ENCODE measurements around the gene CCDC106. TPM values are rescaled to one million over a fixed set of nuclear protein-coding genes. Genes with fewer than 3 reads are reported as not detected.
A peak's percentile ranks its signal among the peaks of the same experiment; 100 is the strongest.

CCDC106 gene
- 10 to 100 TPM; 14.5 to 29.6 (median 19.3) TPM for polyA plus RNA-seq (ENCODE audit: insufficient read length in 4 of 4)

DNA sequence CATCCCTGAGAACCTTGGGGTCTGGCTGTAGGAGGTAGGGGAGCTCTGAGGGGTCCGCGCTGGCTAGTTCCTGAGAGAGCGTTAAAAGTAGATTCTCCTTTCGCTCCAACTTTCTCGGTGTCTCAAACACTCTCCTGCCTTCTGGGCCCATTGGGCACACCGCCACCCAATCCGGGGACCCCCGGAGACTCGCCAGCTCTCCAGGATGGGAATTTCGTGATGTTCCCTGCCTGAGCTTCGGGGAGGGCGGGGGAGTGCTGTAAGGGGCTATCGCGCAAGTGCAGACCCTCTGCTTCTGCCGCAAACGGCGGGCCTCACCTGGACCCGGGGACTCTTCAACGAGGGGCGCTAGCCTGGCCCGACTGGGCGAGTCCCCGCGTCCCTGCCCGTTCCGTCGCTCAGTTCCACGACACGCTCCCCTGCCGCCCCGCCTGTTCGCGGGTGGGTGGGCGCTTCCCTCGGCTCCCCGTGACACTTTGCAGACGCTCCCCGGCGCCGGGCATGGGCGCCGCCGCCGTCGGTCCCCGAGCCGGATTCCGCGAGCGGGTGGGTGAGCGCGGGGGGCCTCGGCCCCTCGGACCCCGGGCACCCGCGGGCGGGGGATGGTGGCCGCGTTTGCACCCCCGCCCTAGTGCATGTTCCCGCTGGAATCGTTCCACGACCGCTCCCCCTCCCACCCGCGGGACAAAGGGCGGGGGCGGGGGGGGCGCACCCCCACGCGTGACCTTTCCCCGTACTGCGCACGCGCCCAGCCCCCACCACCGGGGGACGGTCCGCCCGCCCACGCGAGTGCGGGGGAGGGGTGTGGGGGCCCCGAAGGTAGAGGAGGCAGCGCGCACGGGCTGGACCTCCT, at the start of gene CCDC106:
TSS of gene CCDC106 (plus strand) at position 481 of the 853 bp plus-strand sequence. CDS start 835 bp downstream, outside the sequence.
- DNase-seq (ENCODE audit: low read depth in 4 of 4, low spot score in 3 of 4): peak in 2 of 4 donors; percentile 66 to 68

- peak in 2 of 4 donors; percentile 82 to 84 for DNase-seq (ENCODE audit: low read depth in 4 of 4, low spot score in 3 of 4)
Observed at GRCh38 chr19:55598719-55599467, 49.1 kb upstream of the CCDC106 start.

GRCh38 chr19:55599468-55599841, 48.6 kb upstream of the CCDC106 start, which contains the start of gene FIZ1:
TSS of gene FIZ1 (minus strand) at chr19:55599517. CDS start at chr19:55597865, 1,652 bp downstream.
- peak; percentile 99 to 100 (median 99) for DNase-seq (ENCODE audit: low read depth in 4 of 4, low spot score in 3 of 4)

GRCh38 chr19:55599842-55600661, 48.0 kb upstream of the CCDC106 start, which contains the start of gene ZNF524:
TSS of gene ZNF524 (plus strand) at chr19:55600288. CDS start at chr19:55602113, 1,825 bp downstream.
- DNase-seq (ENCODE audit: low read depth in 4 of 4, low spot score in 3 of 4): peak; percentile 89 to 99 (median 92)

GRCh38 chr19:55600662-55601028, 47.4 kb upstream of the CCDC106 start:
- DNase-seq (ENCODE audit: low read depth in 4 of 4, low spot score in 3 of 4): no peak

DNA sequence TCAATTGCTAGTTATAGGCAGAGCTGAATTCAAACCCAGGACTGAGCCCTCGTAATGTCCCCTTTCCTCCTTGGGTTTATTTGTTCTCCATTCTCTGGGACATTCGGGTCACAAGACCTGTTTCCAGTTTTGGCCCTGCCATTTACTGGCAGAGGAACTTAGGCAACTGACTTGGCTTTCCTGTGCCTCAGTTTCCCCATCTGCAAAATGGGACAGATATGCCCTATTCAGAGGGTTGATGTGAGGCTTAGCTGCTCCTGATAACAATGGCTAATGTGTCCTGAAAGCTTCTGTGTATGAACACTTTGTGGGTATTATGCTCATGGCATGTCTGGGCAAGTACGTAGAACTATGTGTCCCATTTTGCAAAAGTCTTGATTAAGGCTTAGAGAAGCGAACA, 46.9 kb upstream of the CCDC106 start:
- no peak for DNase-seq (ENCODE audit: low read depth in 4 of 4, low spot score in 3 of 4)

DNA sequence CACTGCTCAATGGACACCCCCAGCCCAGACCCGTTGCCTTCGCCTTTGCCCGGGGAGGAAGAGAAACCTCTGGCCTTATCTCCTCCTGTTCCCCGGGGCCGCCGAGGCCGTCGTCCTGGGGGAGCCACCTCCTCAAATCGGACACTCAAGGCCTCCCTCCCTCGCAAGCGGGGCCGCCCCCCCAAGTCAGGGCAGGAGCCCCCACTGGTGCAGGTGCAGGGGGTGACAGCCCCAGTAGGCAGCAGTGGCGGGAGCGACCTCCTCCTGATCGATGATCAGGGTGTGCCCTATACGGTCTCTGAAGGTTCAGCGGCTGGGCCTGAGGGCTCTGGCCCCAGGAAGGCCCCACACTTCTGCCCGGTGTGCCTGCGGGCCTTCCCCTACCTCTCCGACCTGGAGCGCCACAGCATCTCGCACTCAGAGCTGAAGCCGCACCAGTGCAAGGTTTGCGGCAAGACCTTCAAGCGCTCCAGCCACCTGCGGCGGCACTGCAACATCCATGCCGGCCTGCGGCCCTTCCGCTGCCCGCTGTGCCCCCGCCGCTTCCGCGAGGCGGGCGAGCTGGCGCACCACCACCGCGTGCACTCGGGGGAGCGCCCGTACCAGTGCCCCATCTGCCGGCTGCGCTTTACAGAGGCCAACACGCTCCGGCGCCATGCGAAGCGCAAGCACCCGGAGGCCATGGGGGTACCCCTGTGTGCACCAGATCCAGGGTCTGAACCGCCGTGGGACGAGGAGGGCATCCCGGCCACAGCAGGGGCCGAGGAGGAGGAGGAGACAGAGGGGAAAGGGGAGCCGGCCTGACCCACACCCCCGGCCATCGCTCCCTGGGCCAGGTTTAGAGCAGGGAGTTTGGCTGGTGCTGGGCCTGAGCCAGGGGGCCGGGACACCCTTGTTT, 45.7 kb upstream of the CCDC106 start:
- no peak for DNase-seq (ENCODE audit: low read depth in 4 of 4, low spot score in 3 of 4)

DNA sequence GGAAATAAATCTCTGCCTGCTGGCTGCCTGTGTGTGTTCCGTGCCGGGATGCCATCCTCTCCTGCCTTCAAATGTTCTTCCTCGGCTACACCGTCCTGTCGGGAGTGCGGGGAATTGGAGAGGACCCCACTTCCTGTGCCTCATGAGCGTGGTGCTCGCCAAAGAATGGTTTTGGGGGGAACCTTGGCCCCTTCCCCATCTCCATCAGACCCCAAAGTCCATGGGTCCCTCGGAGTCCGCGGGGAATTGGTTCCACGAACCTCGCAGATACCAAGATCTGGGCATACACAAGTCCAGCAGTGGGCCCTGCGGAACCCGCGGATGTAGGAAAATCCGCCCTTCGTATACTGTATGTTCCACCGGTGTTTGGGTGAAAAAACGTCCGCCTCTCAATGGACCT, 44.9 kb upstream of the CCDC106 start:
- DNase-seq (ENCODE audit: low read depth in 4 of 4, low spot score in 3 of 4): no peak

DNA sequence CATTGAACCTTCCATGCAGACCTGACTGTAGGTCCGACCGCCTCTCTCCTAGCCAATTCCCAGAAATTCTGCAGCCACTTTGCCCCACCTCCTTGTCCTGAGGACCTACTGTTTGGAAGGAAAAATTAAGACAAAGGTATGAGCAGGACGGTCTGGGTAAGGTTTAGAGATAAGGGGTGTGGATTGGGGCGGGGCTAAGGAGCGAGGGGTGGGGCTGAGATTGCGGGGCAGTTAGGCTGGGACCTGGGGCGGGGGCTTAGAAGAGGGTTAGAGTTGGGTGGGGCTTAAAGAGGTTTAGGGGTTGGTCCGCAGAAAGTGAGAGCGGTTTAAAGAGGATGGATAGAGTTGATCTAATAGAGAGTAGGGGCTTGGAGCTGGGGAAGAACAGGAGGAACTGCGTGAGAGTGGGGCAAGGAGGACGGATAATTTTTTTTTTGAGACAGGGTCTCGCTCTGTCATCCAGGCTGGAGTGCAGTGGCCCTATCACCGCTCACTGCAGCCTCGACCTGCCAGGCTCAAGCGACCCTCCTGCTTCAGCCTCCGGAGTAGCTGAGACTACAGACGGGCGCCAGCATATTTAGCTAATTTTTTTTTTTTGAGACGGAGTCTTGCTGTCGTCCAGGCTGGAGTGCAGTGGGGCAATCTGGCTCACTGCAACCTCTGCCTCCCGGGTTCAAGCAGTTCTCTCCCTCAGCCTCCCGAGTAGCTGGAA, 44.3 kb upstream of the CCDC106 start:
- DNase-seq (ENCODE audit: low read depth in 4 of 4, low spot score in 3 of 4): no peak

DNA sequence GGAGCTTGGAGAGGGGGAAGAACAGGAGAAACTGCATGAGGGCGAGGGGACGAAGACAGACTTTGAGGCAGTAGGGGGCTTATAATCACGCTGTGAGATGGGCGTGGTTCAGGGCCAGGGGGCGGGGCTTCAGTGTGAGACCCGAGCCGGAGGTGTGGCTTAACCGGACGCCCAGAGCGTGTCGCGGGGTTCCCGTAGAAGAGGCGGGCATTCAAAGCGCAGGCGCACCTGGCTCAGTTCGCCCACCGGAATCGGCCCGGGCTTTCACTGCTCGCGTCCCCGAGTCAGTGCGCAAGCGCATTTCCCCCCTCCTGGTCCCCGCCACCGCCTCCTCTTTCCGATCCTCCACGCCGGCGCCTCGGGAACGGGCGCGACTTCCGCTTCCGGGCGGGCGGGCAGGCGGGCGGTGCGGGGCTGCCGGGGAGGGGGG, 42.8 kb upstream of the CCDC106 start:
- peak; percentile 93 to 95 (median 94) for DNase-seq (ENCODE audit: low read depth in 4 of 4, low spot score in 3 of 4)

- DNase-seq (ENCODE audit: low read depth in 4 of 4, low spot score in 3 of 4): peak in 1 of 4 donors; percentile 59
Observed at GRCh38 chr19:55605637-55606470, 42.2 kb upstream of the CCDC106 start, which contains the start of gene ZNF865. TSS of gene ZNF865 (plus strand) at chr19:55605647. CDS start at chr19:55613619, 7,972 bp downstream.

GRCh38 chr19:55606471-55606787, 41.6 kb upstream of the CCDC106 start:
- no peak for DNase-seq (ENCODE audit: low read depth in 4 of 4, low spot score in 3 of 4)

DNA sequence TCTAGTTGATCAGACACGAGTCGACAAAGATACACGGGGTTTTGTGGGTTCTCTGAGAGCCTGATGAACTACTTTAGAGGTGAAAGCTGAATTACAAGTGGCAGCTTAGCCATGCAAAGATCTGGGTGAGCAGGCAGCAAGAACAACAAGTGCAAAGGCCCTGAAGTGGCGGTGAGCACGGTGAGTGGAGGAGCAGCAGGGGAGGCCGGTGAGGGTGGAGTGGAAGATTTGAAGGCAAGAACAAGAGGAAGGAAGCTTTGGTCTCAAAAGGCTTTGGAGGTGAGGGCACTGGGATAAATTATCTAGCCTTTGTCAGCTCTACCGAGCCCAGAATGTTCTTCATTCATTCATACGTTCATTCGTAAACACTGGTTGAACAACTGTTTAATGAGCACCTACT, 41.2 kb upstream of the CCDC106 start:
- no peak for DNase-seq (ENCODE audit: low read depth in 4 of 4, low spot score in 3 of 4)

DNA sequence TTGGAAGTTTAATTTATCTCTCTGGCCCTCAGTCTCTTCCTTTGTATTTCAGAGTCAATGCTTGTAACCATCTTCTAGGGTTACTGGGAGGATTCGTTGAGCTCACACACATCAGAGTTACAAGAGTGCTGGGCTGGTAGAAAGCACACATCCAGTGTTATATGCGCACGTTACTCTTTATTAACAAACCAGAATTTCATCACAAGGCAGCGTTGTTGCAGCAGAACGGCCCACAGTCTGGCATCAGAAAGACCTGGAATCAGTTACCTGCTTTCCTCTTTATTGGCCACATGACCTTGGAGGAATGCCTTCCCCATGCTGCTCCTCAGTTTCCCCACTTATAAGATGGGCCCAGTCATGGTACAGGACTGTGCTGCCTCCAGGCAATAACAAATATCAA, 38.7 kb upstream of the CCDC106 start:
- no peak for DNase-seq (ENCODE audit: low read depth in 4 of 4, low spot score in 3 of 4)

DNA sequence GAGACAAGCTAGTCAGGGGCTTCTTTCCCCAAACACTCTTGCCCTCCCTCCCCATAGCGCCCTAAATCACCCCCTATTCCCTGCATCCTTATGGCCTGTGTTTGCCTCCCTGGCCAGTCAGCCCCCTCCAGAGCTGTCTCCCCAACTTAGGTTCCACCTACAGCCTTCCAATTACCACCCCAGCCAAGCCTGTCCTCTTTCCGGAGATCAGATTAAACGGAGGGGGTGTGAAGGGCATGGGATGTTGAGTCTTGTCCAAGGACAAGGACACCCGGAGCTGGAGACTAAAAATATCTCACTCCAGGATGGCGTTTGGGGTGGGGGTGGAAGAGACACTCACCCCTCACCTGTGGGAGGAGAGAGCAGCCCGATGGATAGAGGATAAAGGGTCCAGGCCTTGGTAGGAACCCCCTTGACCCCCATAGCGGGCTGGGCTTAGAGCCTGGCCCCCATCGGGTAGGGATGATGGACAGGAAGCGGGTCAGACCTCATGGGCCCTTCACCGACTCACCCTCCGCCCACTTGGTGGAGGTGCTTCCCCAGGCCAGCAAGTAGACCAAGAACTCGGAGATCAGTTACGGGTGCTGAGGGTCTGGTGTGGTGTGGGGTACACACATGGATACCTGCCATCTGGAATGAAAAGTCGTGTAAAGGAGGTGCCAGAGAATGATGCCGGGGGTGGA, 36.6 kb upstream of the CCDC106 start:
- no peak for DNase-seq (ENCODE audit: low read depth in 4 of 4, low spot score in 3 of 4)

DNA sequence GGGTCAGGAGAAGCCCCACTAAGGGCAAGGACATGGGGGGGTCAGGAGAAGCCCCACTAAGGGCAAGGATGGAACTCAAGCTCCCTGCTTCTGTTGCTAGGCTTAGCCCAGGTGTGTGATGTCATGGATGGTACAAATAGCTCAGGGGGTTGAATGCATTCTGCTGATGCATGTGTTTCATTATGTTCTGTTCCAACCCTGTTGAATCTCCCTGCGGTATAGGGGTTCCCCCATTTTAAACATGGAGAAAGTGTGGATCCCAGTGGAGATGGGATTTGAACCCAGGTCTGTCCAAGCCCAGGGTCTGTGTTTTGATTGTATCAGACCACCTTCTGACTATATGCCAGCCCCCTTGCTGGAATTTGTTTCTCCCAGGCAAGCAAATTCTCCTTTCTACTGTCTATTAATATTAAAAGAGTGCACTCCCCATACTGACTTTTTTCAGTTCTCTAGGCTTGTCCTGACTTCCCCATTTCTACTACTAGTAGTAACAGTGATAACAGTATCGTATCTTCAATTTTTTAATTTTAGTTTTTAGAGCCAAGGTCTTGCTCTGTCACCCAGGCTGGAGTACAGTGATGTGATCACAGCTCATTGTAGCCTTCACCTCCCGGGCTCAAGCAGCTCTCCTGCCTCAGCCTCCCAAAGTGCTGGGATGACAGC, 35.9 kb upstream of the CCDC106 start:
- DNase-seq (ENCODE audit: low read depth in 4 of 4, low spot score in 3 of 4): no peak

GRCh38 chr19:55613396-55613795, 34.6 kb upstream of the CCDC106 start:
- no peak for DNase-seq (ENCODE audit: low read depth in 4 of 4, low spot score in 3 of 4)

Measured in left renal pelvis (tissue), 4 donors.